Neutrophil (primary cell): Measurements from ENCODE around the gene SSH2.

Experiments
- H3K27ac ChIP-seq: fragments of 200-600 bp; sonication (generic); 2 replicates; pipeline ENCODE4 v1.5.1; 2016; ENCODE audit warnings: mild to moderate bottlenecking, moderate library complexity
- H3K27me3 ChIP-seq: fragments of 200-600 bp; sonication (generic); 2 replicates; pipeline ENCODE4 v1.6.0; 2016; ENCODE audit warnings: mild to moderate bottlenecking
- H3K36me3 ChIP-seq: fragments of 200-600 bp; sonication (generic); 2 replicates; pipeline ENCODE4 v1.5.1; 2017
- H3K4me1 ChIP-seq, 2 experiments: fragments of 200-600 bp in 1 of 2; sonication (generic) in 1 of 2; 1 replicate in 1 of 2; 2 replicates in 1 of 2; pipeline versions ENCODE4 v1.5.1 to v1.6.1; 2013 to 2016; ENCODE audit warnings: low read depth in 1 of 2, low read length in 1 of 2, mild to moderate bottlenecking in 1 of 2, moderate library complexity in 1 of 2; ENCODE audit not compliant: control insufficient read depth in 1 of 2, insufficient read depth in 1 of 2
- H3K4me3 ChIP-seq, 2 experiments: fragments of 200-600 bp in 1 of 2; sonication (generic) in 1 of 2; 1 replicate in 1 of 2; 2 replicates in 1 of 2; pipeline ENCODE4 v1.5.1; 2013 to 2016; ENCODE audit warnings: low read depth in 1 of 2, low read length in 1 of 2, mild to moderate bottlenecking in 1 of 2, moderate library complexity in 1 of 2
- H3K9me3 ChIP-seq: fragments of 200-600 bp; sonication (generic); 2 replicates; pipeline ENCODE4 v1.5.1; 2016
- TF ChIP-seq, protein P1 (sequence below): fragments of 200-600 bp; sonication (generic); IDR thresholded peaks from 2 replicates; pipeline ENCODE4 v1.5.1; 2016; ENCODE audit warnings: antibody characterized with exemption

The SSH2 gene

DNA sequence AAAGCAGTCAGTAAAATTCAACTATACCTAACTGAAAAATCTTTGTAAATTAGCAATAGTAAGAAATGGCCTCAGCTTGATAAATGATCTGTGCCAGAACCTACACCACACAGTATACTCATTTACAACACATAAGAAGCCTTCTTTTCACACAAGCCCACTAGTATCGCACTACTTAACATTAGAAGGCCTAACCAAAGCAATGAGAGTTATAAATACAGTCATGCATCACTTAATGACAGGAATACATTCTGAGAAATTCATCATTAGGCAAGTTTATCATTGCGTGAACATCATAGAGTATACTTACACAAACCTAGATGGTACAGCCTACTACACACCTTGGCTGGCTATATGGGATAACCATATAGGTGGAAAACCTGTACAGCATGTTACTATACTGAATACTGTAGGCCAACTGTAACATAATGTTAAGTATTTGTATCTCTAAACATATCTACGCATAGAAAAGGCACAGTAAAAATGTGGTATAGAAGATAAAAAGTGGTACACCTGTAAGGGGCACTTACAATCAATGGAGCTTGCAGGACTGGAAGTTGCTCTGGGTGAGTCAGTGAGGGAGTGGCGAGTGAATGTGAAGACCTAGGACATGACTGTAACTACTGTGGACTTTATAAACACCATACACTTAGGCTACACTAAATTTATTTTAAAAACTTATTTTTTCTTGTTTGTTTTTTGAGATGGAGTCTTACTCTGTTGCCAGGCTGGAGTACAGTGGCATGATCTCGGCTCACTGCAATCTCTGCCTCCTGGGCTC, 180.8 kb downstream of the SSH2 start:
- Histone ChIP-seq H3K4me3 (no peak overlapping the region), H3K36me3 (peaks cover 68% of the 10 kb centered on the region), H3K27me3 (no peaks in the 10 kb centered on the region), H3K27ac (peak overlapping the region; percentile 45), H3K4me1 (peaks cover 5 to 37% of the 10 kb centered on the region in 2 experiments), H3K9me3 (no peaks in the 10 kb centered on the region)
- TF ChIP-seq, protein P1, sequence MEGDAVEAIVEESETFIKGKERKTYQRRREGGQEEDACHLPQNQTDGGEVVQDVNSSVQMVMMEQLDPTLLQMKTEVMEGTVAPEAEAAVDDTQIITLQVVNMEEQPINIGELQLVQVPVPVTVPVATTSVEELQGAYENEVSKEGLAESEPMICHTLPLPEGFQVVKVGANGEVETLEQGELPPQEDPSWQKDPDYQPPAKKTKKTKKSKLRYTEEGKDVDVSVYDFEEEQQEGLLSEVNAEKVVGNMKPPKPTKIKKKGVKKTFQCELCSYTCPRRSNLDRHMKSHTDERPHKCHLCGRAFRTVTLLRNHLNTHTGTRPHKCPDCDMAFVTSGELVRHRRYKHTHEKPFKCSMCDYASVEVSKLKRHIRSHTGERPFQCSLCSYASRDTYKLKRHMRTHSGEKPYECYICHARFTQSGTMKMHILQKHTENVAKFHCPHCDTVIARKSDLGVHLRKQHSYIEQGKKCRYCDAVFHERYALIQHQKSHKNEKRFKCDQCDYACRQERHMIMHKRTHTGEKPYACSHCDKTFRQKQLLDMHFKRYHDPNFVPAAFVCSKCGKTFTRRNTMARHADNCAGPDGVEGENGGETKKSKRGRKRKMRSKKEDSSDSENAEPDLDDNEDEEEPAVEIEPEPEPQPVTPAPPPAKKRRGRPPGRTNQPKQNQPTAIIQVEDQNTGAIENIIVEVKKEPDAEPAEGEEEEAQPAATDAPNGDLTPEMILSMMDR: no peak

DNA sequence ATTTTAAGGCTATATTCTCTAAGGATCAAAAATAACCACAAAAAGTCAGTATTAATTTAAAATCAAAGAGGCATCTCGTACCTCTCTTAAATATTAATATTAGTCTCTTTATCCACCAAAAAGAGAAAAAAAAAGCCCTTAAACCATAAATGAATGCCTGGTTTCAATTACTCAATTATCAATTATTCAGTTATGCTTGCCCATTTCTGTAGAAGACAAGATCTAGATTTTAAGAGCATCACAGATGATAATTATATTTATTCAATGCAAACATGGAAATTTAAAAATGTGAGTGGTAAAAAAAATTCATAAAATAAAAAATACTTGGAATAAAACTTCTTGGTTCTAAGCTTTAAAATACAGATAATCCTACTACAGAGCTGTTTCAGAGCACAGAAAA, 181.6 kb downstream of the SSH2 start:
- peak overlapping the region; percentile 55 for H3K27ac ChIP-seq
- TF ChIP-seq, protein P1: no peak

DNA sequence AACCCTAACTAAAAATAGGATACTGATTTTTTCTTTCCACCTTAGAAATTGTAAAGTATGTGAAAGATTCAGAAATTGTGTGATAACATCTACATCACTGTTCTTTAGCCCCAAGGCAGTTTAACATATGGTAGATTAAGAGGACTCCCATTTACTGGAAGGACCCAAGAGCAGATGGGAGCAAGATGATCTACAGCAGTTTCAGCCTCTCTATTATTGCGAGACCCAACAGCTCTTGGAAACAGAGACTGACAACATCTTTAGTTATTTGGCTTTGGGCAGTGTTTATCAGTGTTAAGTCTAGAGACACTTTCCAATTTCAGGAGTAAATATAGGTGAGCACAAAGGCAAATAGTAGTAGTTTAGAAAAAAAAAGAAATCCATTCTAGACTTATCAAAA, 182.4 kb downstream of the SSH2 start:
- no peak overlapping the region for H3K4me3 ChIP-seq
- H3K27ac ChIP-seq: peak overlapping the region; percentile 55
- no peaks in the 10 kb centered on the region for H3K9me3 ChIP-seq
- peaks cover 12 to 49% of the 10 kb centered on the region in 2 experiments for H3K4me1 ChIP-seq
- H3K27me3 ChIP-seq: no peaks in the 10 kb centered on the region
- TF ChIP-seq, protein P1: no peak
- peaks cover 55% of the 10 kb centered on the region for H3K36me3 ChIP-seq

More for the DNA sequence above, 181.6 kb downstream of the SSH2 start:
- Histone ChIP-seq H3K36me3 (peaks cover 60% of the 10 kb centered on the region), H3K27me3 (no peaks in the 10 kb centered on the region), H3K9me3 (no peaks in the 10 kb centered on the region), H3K4me3 (no peak overlapping the region), H3K4me1 (peaks cover 5 to 42% of the 10 kb centered on the region in 2 experiments)

DNA sequence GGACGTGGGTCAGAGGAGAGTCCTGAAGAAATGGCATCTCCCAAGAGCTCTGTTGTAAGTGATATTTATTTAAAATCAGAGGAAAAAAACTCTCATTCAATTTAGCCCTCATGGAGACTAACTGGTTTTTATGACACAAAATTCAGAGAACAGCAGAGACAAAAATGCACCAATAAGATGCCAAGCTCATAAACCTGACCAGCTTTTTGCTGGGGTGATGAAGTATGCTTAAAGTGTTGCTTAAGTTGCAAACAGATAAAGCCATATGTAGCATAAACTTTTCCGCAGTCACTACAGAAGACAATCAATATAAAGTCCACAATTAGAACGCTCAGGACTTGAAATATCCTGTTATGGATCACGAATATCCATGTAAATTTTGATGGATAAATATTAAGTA, 183.4 kb downstream of the SSH2 start:
- Histone ChIP-seq H3K27me3 (no peaks in the 10 kb centered on the region), H3K27ac (peak overlapping the region; percentile 55), H3K4me1 (peaks cover 22 to 57% of the 10 kb centered on the region in 2 experiments), H3K4me3 (no peak overlapping the region), H3K36me3 (peaks cover 49% of the 10 kb centered on the region), H3K9me3 (no peaks in the 10 kb centered on the region)
- TF ChIP-seq, protein P1: no peak

DNA sequence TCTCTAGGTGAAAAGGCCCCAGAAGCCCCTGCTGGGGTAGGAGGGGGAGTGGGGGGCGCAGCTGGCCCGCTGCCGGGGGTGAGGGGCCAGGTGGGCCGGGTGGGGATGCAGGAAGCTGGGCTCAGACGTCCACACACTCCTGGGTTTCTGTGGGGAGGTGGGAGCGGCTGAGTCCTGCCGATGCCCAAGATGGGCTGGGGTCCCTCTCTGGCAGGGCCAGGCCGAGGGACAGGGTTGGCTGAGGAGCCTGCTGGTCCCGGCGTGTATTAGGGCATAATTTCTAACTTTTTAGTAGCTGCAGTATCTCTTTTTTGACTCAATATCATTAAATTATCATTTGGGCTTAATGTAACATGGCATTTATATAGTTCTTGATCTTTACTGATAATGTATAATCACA, 185.9 kb downstream of the SSH2 start:
- H3K9me3 ChIP-seq: no peaks in the 10 kb centered on the region
- peaks cover 35 to 75% of the 10 kb centered on the region in 2 experiments for H3K4me1 ChIP-seq
- H3K4me3 ChIP-seq: no peak overlapping the region
- TF ChIP-seq, protein P1: no peak
- peaks cover 30% of the 10 kb centered on the region for H3K36me3 ChIP-seq
- peak overlapping the region; percentile 58 for H3K27ac ChIP-seq
- no peaks in the 10 kb centered on the region for H3K27me3 ChIP-seq
